Vagina (tissue), 2 donors: Measurements from ENCODE around the gene OR8D4.

Source experiments
- POLR2A ChIP-seq, 2 donors: fragments of 450-650 bp; IDR thresholded peaks; one replicate each; pipeline ENCODE4 v1.6.1; 2017; ENCODE audit warnings: antibody characterized with exemption in 2 of 2, mild to moderate bottlenecking in 2 of 2, moderate library complexity in 2 of 2
- TF ChIP-seq, protein P1 (sequence below), 3 experiments: fragments of 450-650 bp in 2 of 3; fragments of 200-600 bp in 1 of 3; sonication (generic) in 1 of 3; IDR thresholded peaks; one replicate each; pipeline ENCODE4 v1.5.1; 2017 to 2019; ENCODE audit warnings: antibody characterized with exemption in 3 of 3, mild to moderate bottlenecking in 2 of 3, moderate library complexity in 2 of 3

DNA sequence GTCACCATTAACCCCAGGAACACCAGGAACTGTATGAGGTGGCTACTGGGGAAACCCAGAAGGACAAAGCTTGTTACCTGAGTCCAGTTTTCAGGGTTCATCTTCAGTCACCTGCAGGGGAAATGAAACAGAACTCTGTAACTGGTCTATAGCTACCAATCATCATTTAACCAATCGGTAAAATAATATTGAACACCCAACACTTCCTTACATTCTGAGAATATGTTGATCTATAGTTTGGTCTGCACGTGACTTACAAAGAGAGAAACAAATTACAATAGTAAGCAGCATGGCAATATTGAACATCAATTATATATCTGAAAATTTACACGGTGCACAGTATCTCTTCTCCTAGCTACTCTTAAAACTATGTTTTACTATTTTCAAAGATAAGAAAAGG, 41.8 kb downstream of the OR8D4 start, which contains the start of gene OR6T1:
- no peak for TF ChIP-seq POLR2A (IDR thresholded peaks at IDR 0.05)
- TF ChIP-seq, protein P1, sequence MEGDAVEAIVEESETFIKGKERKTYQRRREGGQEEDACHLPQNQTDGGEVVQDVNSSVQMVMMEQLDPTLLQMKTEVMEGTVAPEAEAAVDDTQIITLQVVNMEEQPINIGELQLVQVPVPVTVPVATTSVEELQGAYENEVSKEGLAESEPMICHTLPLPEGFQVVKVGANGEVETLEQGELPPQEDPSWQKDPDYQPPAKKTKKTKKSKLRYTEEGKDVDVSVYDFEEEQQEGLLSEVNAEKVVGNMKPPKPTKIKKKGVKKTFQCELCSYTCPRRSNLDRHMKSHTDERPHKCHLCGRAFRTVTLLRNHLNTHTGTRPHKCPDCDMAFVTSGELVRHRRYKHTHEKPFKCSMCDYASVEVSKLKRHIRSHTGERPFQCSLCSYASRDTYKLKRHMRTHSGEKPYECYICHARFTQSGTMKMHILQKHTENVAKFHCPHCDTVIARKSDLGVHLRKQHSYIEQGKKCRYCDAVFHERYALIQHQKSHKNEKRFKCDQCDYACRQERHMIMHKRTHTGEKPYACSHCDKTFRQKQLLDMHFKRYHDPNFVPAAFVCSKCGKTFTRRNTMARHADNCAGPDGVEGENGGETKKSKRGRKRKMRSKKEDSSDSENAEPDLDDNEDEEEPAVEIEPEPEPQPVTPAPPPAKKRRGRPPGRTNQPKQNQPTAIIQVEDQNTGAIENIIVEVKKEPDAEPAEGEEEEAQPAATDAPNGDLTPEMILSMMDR (IDR thresholded peaks at IDR 0.05) = no peak
